HepG2 (cell line): ENCODE results near the gene RNASE13. TPM values are rescaled to one million over a fixed set of nuclear protein-coding genes. Genes with fewer than 3 reads are reported as not detected.

Experiments
- ARNT ChIP-seq: fragments of 450-650 bp; IDR thresholded peaks from 2 replicates; pipeline ENCODE4 v1.6.1; 2017
- CHCHD3 ChIP-seq: sonication (generic); formaldehyde crosslinking; IDR thresholded peaks from 2 replicates; pipeline ENCODE4 v1.8.0; 2022; ENCODE audit warnings: mild to moderate bottlenecking, missing genetic modification reagents, moderate library complexity
- DR1 ChIP-seq: sonication (generic); formaldehyde crosslinking; IDR thresholded peaks from 2 replicates; pipeline ENCODE4 v1.8.0; 2021; ENCODE audit warnings: mild to moderate bottlenecking, missing genetic modification reagents, inconsistent platforms
- IKZF4 ChIP-seq: sonication (generic); formaldehyde crosslinking; IDR thresholded peaks from 2 replicates; pipeline ENCODE4 v1.5.1; 2020; ENCODE audit warnings: borderline replicate concordance, mild to moderate bottlenecking, low read depth, missing genetic modification reagents; ENCODE audit errors: not compliant biosample characterization
- KDM5B ChIP-seq: sonication (generic); formaldehyde crosslinking; IDR thresholded peaks from 2 replicates; pipeline ENCODE4 v1.4.0; 2020; ENCODE audit warnings: missing genetic modification reagents, mild to moderate bottlenecking, borderline replicate concordance
- MED8 ChIP-seq: sonication (generic); formaldehyde crosslinking; IDR thresholded peaks from 2 replicates; pipeline ENCODE4 v1.8.1; 2023; ENCODE audit warnings: mild to moderate bottlenecking, missing genetic modification reagents; ENCODE audit not compliant: insufficient replicate concordance
- NONO ChIP-seq, 2 experiments: fragments of 450-650 bp in 1 of 2; sonication (generic) in 1 of 2; formaldehyde crosslinking in 1 of 2; IDR thresholded peaks in 1 of 2; conservative IDR thresholded peaks in 1 of 2; 2 replicates each; pipeline versions ENCODE4 v1.6.1 to v1.8.0; 2017 to 2022; ENCODE audit warnings: mild to moderate bottlenecking in 1 of 2, missing genetic modification reagents in 1 of 2, moderate library complexity in 1 of 2
- PHF21A ChIP-seq: sonication (generic); formaldehyde crosslinking; IDR thresholded peaks from 2 replicates; pipeline ENCODE4 v1.5.0; 2020; ENCODE audit warnings: mild to moderate bottlenecking, missing genetic modification reagents
- POLR2AphosphoS5 ChIP-seq: IDR thresholded peaks from 2 replicates; pipeline ENCODE4 v1.6.1; 2012; ENCODE audit warnings: low read depth, low read length
- RCOR2 ChIP-seq: IDR thresholded peaks from 2 replicates; pipeline ENCODE4 v1.6.1; 2016; ENCODE audit warnings: missing biosample characterization, missing genetic modification reagents
- TBP ChIP-seq: sonication (generic); formaldehyde crosslinking; IDR thresholded peaks from 2 replicates; pipeline ENCODE4 v1.5.0; 2020; ENCODE audit warnings: missing genetic modification reagents
- ZBTB1 ChIP-seq: sonication (generic); formaldehyde crosslinking; IDR thresholded peaks from 2 replicates; pipeline ENCODE4 v1.4.0; 2020; ENCODE audit warnings: missing genetic modification reagents, borderline replicate concordance
- ZFY ChIP-seq: sonication (generic); formaldehyde crosslinking; IDR thresholded peaks from 2 replicates; pipeline ENCODE4 v1.4.0; 2020; ENCODE audit warnings: missing genetic modification reagents
- ZNF10 ChIP-seq: sonication (generic); formaldehyde crosslinking; IDR thresholded peaks from 2 replicates; pipeline ENCODE4 v1.4.0; 2020; ENCODE audit warnings: mild to moderate bottlenecking, low read depth, missing genetic modification reagents, borderline replicate concordance
- ZNF234 ChIP-seq: sonication (generic); formaldehyde crosslinking; conservative IDR thresholded peaks from 2 replicates; pipeline ENCODE4 v1.5.1; 2020; ENCODE audit warnings: mild to moderate bottlenecking, missing genetic modification reagents
- ZNF260 ChIP-seq: sonication (generic); formaldehyde crosslinking; IDR thresholded peaks from 2 replicates; pipeline ENCODE4 v1.4.0; 2020; ENCODE audit warnings: missing genetic modification reagents, low read depth, mild to moderate bottlenecking, borderline replicate concordance
- ZNF331 ChIP-seq: sonication (generic); formaldehyde crosslinking; IDR thresholded peaks from 2 replicates; pipeline ENCODE4 v1.4.0; 2020; ENCODE audit warnings: missing genetic modification reagents
- ZNF720 ChIP-seq: sonication (generic); formaldehyde crosslinking; IDR thresholded peaks from 2 replicates; pipeline ENCODE4 v1.4.0; 2020; ENCODE audit warnings: missing genetic modification reagents
- polyA plus RNA-seq, 8 experiments: library from polyadenylated mRNA; depleted of rRNA in 3 of 8; stranded (reverse) in 7 of 8; unstranded in 1 of 8; fragments of >200 nt; fragmentation: Illumina TruSeq in 4 of 8; extraction: Trizol in 4 of 8; gene quantifications; 2 replicates each; pipeline versions ENCODE4 v1.2.1 to v1.2.3, GENCODE V29; 2011 to 2016; ENCODE audit warnings: low read depth in 4 of 8, missing spikeins in 1 of 8, mixed read lengths in 1 of 8; ENCODE audit not compliant: insufficient read depth in 1 of 8
- total RNA-seq, 5 experiments: library from RNA; depleted of rRNA; stranded (reverse); fragments of >200 nt; fragmentation: Illumina TruSeq; extraction: Trizol; gene quantifications; 2 replicates each; pipeline ENCODE4 v1.2.3, GENCODE V29; 2016; ENCODE audit warnings: low read depth in 1 of 5
- TF ChIP-seq, protein P1 (sequence below): sonication (generic); formaldehyde crosslinking; IDR thresholded peaks from 2 replicates; pipeline ENCODE4 v1.4.0; 2020; ENCODE audit warnings: mild to moderate bottlenecking, missing genetic modification reagents
- TF ChIP-seq, protein P2 (sequence below): sonication (generic); formaldehyde crosslinking; IDR thresholded peaks from 2 replicates; pipeline ENCODE4 v1.4.0; 2020; ENCODE audit warnings: missing genetic modification reagents, borderline replicate concordance
- TF ChIP-seq, protein P3 (sequence below): IDR thresholded peaks from 2 replicates; pipeline ENCODE4 v1.6.1; 2016; ENCODE audit warnings: mild to moderate bottlenecking, missing biosample characterization, missing genetic modification reagents

Gene RNASE13
- total and polyA plus RNA-seq, 2 of the 13 experiments (the other 11 are each of a cell fraction or from before 2014, with no cell fraction given) = 1.0 TPM; not detected in 1

DNA sequence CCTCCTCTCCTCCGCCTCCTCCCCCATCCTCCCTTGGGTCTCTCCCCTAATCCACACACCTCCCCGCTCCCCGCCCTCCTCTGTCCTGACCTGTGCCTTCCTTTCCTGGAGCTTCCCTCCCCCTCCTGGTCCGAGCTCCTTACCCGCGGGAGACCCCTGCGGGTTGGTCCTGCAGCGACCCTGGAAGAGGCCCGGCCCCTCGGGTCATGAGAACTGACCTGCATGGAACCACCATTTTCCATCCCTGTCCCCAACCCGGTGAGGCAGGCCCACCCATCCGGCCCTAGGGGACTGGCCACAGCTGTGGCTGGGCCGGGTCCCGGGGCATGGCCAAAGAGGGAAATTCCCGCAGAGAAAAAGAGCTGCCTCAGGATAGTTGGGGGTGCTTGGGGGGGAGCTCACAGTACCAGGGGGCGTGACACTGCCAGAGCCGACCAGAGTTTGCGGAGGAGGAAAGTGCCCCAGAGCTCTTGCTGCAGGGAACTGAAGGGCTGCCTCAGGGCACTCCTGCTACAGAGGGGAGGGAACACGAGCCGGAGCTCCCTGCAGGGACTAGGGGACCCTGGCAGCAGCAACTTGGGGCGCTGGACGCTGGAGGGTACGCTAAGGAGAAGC, 36.1 kb upstream of the RNASE13 start (continued):
- TF ChIP-seq TBP (CRISPR knock-in tag) = 0 out of 2 replicates have a peak, but pooled peaks have one; percentile 33
- no peak for TF ChIP-seq CHCHD3 (CRISPR knock-in tag)
- TF ChIP-seq, protein P1, sequence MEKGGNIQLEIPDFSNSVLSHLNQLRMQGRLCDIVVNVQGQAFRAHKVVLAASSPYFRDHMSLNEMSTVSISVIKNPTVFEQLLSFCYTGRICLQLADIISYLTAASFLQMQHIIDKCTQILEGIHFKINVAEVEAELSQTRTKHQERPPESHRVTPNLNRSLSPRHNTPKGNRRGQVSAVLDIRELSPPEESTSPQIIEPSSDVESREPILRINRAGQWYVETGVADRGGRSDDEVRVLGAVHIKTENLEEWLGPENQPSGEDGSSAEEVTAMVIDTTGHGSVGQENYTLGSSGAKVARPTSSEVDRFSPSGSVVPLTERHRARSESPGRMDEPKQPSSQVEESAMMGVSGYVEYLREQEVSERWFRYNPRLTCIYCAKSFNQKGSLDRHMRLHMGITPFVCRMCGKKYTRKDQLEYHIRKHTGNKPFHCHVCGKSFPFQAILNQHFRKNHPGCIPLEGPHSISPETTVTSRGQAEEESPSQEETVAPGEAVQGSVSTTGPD = no peak; the same call in 1 of the 2 replicates
- no peak for TF ChIP-seq MED8 (CRISPR knock-in tag)
- peak; percentile 38; the same call in 1 of the 2 replicates for TF ChIP-seq DR1 (CRISPR knock-in tag)
- TF ChIP-seq KDM5B (CRISPR knock-in tag) = peak; percentile 66; the same call in 1 of the 2 replicates
- no peak; the same call in 1 of the 2 replicates for TF ChIP-seq ZFY (CRISPR knock-in tag)
- no peak for TF ChIP-seq ZNF720 (CRISPR knock-in tag)
- TF ChIP-seq IKZF4 (CRISPR knock-in tag) = no peak
- TF ChIP-seq ZBTB1 = no peak
- peak; percentile 95 for TF ChIP-seq ZNF234 (CRISPR knock-in tag)
- TF ChIP-seq ZNF331 (CRISPR knock-in tag) = no peak
- peak; percentile 38; the same call in 1 of the 2 replicates for TF ChIP-seq PHF21A (CRISPR knock-in tag)
- no peak for TF ChIP-seq ARNT
- no peak for TF ChIP-seq NONO (IDR thresholded peaks at IDR 0.05)
- peak; percentile 63 for TF ChIP-seq NONO (CRISPR knock-in tag; conservative IDR thresholded peaks at IDR 0.05)
- no peak for TF ChIP-seq ZNF10
- no peak; the same call in 1 of the 2 replicates for TF ChIP-seq POLR2AphosphoS5
- no peak for TF ChIP-seq ZNF260 (CRISPR knock-in tag)
- TF ChIP-seq RCOR2 (CRISPR knock-in tag) = no peak
- TF ChIP-seq, protein P2, sequence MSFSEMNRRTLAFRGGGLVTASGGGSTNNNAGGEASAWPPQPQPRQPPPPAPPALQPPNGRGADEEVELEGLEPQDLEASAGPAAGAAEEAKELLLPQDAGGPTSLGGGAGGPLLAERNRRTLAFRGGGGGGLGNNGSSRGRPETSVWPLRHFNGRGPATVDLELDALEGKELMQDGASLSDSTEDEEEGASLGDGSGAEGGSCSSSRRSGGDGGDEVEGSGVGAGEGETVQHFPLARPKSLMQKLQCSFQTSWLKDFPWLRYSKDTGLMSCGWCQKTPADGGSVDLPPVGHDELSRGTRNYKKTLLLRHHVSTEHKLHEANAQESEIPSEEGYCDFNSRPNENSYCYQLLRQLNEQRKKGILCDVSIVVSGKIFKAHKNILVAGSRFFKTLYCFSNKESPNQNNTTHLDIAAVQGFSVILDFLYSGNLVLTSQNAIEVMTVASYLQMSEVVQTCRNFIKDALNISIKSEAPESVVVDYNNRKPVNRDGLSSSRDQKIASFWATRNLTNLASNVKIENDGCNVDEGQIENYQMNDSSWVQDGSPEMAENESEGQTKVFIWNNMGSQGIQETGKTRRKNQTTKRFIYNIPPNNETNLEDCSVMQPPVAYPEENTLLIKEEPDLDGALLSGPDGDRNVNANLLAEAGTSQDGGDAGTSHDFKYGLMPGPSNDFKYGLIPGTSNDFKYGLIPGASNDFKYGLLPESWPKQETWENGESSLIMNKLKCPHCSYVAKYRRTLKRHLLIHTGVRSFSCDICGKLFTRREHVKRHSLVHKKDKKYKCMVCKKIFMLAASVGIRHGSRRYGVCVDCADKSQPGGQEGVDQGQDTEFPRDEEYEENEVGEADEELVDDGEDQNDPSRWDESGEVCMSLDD (CRISPR knock-in tag) = no peak
- TF ChIP-seq, protein P3, sequence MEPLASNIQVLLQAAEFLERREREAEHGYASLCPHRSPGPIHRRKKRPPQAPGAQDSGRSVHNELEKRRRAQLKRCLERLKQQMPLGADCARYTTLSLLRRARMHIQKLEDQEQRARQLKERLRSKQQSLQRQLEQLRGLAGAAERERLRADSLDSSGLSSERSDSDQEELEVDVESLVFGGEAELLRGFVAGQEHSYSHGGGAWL (CRISPR knock-in tag) = no peak; the same call in 1 of the 2 replicates
